Measurements from ENCODE around the gene HOXC9. TPM values are rescaled to one million over a fixed set of nuclear protein-coding genes. Genes with fewer than 3 reads are reported as not detected.

The HOXC9 gene
- total RNA-seq, 1 experiment from 2014 or later: 11.3 TPM

DNA sequence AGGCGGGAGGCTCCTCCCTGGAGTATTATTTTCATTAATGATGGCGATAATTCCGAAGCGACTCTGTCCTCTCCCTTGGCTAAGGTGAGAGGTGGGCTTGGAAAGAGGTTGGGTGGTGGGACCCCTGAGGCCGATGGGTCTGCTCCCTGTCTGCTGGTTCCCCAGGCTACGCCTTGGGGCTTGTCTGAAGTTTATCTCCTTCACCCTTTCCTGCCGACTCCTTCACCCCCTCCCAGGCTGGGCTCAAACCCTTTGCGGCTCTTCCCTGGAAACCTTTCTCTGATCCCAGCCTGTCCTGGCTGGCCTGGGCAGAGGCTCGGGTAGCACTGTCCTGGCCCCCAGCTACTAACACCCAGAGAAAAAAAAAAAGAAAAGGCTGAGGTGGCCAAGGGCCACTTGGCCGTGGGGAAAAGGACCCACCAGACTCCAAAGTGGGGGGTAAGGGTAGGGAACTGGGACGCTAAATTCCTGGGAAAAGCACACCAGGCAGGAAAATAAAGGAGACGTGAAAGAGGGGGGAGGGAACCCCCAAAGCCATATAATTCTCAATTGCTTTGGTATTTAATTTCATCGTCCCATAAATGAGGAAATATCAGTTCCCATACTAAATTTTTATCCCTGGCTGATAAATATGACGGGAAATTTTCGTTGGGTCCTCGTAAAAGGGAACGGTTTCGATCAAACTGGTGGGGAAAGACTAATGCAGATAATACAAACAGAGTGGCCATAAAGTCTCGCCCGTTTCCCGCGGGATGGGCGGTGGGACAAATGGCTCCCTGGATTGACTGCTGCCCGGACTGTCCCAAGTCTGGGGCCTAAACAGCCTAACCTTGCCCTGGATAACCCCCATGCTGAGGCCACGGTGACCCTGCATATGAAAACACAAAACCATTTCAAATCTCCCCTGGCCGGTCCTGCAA, 17.1 kb upstream of the HOXC9 start:
- Histone ChIP-seq H2AFZ (ENCODE audit: low read depth, low read length, poor library complexity, severe bottlenecking) (no peak overlapping the region), H3K36me3 (ENCODE audit: control insufficient read depth in 1 of 2, insufficient read depth in 2 of 2, low read length in 2 of 2) (no peaks in the 10 kb centered on the region), H3K4me3 (replicated peaks in 1 of 2; ENCODE audit: low read depth in 1 of 2, low read length in 2 of 2) (no peak overlapping the region), H3K9me3 (ENCODE audit: control insufficient read depth in 1 of 2, insufficient read depth in 1 of 2, low read depth in 1 of 2, low read length in 2 of 2) (no peaks in the 10 kb centered on the region), H3K4me1 (ENCODE audit: control insufficient read depth in 1 of 2, insufficient read depth in 2 of 2, low read length in 2 of 2) (peaks cover 0 to 6% of the 10 kb centered on the region in 2 experiments; a peak in 2 of 4 replicates), H3K9ac (ENCODE audit: low read length) (no peak overlapping the region), H3K79me2 (ENCODE audit: insufficient read depth, low read length) (no peaks in the 10 kb centered on the region), H3K27ac (ENCODE audit: low read depth, low read length) (no peak overlapping the region), H4K20me1 (ENCODE audit: insufficient read depth) (no peaks in the 10 kb centered on the region), H3K4me2 (ENCODE audit: low read length) (no peak overlapping the region), H3K9me2 (ENCODE audit: insufficient read depth) (no peaks in the 10 kb centered on the region), H3K27me3 (ENCODE audit: insufficient read depth, low read length) (no peaks in the 10 kb centered on the region)
- intact Hi-C loops (cut with micrococcal nuclease): no loop called here
- DNase-seq (ENCODE audit: low read depth, low spot score): no peak
- no peak for ATAC-seq
- no TSS peak for BruUV-seq (replicated peaks)
- CTCF ChIA-PET: no interaction called here
- POLR2A ChIA-PET: no interaction called here
- RAD21 ChIA-PET (ENCODE audit: low non-redundant PET in 1 of 2, low total read pairs in 2 of 2, uncharacterized antibody in 2 of 2, unreplicated experiment in 2 of 2): no interaction called here
- TF ChIP-seq, protein P1, sequence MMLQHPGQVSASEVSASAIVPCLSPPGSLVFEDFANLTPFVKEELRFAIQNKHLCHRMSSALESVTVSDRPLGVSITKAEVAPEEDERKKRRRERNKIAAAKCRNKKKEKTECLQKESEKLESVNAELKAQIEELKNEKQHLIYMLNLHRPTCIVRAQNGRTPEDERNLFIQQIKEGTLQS (IDR thresholded peaks at IDR 0.05): no peak
- TF ChIP-seq, protein P2, sequence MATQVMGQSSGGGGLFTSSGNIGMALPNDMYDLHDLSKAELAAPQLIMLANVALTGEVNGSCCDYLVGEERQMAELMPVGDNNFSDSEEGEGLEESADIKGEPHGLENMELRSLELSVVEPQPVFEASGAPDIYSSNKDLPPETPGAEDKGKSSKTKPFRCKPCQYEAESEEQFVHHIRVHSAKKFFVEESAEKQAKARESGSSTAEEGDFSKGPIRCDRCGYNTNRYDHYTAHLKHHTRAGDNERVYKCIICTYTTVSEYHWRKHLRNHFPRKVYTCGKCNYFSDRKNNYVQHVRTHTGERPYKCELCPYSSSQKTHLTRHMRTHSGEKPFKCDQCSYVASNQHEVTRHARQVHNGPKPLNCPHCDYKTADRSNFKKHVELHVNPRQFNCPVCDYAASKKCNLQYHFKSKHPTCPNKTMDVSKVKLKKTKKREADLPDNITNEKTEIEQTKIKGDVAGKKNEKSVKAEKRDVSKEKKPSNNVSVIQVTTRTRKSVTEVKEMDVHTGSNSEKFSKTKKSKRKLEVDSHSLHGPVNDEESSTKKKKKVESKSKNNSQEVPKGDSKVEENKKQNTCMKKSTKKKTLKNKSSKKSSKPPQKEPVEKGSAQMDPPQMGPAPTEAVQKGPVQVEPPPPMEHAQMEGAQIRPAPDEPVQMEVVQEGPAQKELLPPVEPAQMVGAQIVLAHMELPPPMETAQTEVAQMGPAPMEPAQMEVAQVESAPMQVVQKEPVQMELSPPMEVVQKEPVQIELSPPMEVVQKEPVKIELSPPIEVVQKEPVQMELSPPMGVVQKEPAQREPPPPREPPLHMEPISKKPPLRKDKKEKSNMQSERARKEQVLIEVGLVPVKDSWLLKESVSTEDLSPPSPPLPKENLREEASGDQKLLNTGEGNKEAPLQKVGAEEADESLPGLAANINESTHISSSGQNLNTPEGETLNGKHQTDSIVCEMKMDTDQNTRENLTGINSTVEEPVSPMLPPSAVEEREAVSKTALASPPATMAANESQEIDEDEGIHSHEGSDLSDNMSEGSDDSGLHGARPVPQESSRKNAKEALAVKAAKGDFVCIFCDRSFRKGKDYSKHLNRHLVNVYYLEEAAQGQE (IDR thresholded peaks at IDR 0.05; ENCODE audit: low read depth): no peak
- TF ChIP-seq TCF7L2 (IDR thresholded peaks at IDR 0.05; ENCODE audit: borderline replicate concordance, extremely low read depth, insufficient read depth, insufficient read length): no peak
- no peak for TF ChIP-seq ZNF274 (IDR thresholded peaks at IDR 0.05; ENCODE audit: low read depth, low read length)

Measured in HCT116 (cell line).